Measurements from ENCODE around the gene SLC25A47.

Gene SLC25A47

DNA sequence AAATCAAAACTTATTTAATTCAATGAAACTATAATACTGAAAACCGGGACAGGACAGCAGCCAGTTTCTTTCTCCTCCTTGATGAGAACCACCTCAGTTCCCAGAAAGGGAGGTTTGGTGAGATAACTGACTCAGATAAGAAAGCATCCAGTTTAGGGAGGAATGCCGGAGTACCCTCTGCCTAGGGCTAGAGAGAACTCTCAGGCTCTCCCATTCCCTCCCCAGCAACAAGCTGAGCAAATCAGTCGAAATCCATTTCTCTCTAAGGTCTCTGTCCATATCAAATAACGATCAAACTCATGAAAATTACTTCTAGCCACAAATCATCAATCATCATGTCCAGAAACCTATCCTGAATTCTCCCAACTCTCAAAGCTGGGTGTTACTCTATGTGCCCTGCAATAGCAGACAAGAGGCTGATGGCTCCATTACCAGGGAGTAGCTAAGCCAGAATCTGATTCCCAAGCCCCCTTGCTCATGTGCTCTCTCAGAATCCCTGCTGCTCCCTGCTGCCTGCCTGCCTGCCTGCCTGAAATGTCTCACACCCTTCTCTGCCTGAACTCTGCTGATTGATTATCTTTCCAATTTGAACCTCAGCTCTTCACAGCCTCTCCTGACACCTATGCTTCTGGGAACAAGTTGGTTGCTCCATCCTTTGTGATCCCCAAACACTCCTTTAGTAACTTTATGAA, 49.4 kb downstream of the SLC25A47 start:
- H3K9me3 ChIP-seq (ENCODE audit: control insufficient read depth, insufficient read depth, low read length): no peaks in the 10 kb centered on the region
- H3K9ac ChIP-seq (ENCODE audit: low read depth, low read length): peak overlapping the region; percentile 29
- peaks cover 21% of the 10 kb centered on the region for H3K36me3 ChIP-seq (ENCODE audit: insufficient read depth, low read length)
- H3K4me1 ChIP-seq (ENCODE audit: insufficient read depth, low read length): peaks cover 22% of the 10 kb centered on the region

DNA sequence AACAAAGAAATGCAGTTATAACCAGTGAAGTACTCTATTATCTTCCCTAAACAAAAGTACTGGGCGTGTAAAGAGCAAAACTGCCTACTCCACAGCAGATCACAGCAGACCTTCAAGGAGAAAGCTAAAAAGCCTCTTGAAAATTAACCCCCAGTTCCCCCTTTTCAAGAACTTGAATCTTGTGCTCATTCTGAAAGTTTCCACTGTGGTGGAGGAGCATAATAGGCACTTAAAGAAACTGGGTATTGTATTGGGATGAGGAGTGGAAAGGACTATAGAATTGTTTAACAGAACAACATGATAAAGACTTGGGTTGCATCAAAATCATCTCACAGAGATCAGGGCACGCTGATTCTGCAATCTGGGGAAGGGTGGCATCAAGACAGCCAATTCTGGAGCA, 51.1 kb downstream of the SLC25A47 start:
- peak overlapping the region; percentile 93 for H3K9ac ChIP-seq (ENCODE audit: low read depth, low read length)
- no peaks in the 10 kb centered on the region for H3K9me3 ChIP-seq (ENCODE audit: control insufficient read depth, insufficient read depth, low read length)
- H3K36me3 ChIP-seq (ENCODE audit: insufficient read depth, low read length): peaks cover 8% of the 10 kb centered on the region
- H3K4me1 ChIP-seq (ENCODE audit: insufficient read depth, low read length): peaks cover 22% of the 10 kb centered on the region

DNA sequence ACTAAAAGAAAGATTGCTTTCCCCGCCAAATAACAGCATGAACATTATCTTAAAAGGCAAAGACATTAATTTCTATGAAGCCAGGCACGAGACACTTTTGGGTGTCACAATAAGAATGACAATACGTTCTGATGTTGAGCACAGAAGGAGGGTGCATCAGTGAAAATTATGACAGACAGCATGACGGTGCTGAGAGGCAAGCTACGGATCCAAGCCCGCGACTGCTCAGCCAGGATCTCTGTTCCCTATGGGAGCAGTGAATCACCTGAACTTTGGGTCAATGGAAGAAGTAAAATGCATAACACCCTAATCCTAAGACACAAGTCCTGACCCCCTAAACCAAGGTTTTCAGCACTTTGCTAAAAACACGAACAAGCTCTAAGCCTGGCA, 51.7 kb downstream of the SLC25A47 start:
- Histone ChIP-seq H3K4me1 (ENCODE audit: insufficient read depth, low read length) (peaks cover 22% of the 10 kb centered on the region), H3K36me3 (ENCODE audit: insufficient read depth, low read length) (peaks cover 6% of the 10 kb centered on the region), H3K9me3 (ENCODE audit: control insufficient read depth, insufficient read depth, low read length) (no peaks in the 10 kb centered on the region), H3K9ac (ENCODE audit: low read depth, low read length) (peak overlapping the region; percentile 93)

DNA sequence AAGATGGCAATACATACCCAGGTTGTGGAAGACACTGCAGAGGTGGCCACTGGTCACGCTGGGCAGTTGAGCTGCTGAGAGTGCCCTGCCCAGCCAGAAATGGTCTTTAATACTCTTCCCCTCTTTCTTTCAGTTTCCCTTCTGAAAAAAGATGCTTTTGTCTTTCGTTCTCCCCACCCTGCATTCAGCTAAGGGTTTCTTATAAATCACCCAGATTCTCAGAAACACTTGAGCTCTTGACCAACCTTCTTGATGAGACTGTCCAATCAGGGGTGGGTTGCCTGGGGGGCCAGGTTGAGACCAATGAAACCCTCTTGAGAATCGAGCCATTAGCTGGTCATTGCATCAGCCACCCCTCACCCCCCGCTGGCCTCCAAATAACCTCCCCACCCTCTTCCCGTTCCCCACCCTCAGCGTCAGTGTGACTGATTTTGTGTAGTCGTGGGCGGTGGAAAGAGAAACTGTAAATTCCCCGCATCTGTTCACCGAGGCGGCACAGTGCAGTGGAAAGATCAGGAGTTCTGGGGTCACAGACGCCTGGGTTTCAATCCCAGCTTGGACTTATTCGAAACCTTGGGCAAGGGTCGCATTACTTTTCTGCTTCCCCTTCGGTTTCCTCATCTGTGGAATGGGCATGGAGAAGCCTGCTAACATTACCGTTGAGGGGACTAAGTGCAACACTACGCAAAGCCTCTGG, 52.3 kb downstream of the SLC25A47 start:
- Histone ChIP-seq H3K4me1 (ENCODE audit: insufficient read depth, low read length) (peaks cover 22% of the 10 kb centered on the region), H3K9ac (ENCODE audit: low read depth, low read length) (peak overlapping the region; percentile 93), H3K36me3 (ENCODE audit: insufficient read depth, low read length) (peaks cover 1% of the 10 kb centered on the region; the same call in 1 of the 2 replicates), H3K9me3 (ENCODE audit: control insufficient read depth, insufficient read depth, low read length) (no peaks in the 10 kb centered on the region)

DNA sequence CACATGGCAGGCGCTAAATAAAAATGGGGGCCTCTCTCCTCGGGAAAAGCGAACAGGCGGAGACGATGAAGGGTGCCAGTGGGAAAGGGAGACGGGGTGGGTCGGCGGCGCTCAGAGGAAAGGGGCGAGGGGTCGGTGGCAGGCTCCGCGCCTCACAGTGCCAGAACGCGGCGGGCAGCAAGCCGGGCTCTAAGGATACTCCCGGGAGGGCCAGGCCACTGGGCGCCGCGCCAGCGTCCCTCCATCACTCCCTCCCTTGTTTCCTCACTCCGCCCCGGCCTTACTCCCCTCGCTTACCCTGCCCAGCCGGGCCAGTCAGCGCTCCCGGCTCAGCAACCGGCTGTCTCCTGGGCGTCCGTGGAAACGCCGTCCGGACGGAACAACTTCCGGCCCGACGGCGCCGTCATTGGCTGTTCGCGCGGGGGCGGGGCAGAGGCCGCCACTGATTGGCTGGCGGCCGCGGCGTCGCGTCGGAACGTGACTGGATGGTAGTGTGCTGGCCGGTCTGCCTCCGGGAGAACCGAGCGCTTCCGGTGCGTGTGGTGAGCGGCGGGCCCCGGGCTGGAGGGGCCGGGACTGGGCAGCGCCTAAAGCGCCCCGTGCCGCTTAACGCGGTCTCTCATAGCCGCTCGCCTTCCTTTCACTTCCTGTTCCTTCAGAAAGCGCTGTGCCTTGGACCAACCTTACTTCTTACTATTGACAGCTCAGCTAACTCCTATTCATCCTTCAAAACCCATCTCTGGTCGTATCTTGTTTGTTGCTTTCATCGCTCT, 53.0 kb downstream of the SLC25A47 start, which contains the start of gene WDR25:
Gene WDR25, plus strand, starts transcription at position 523 of the 773 bp plus-strand sequence.
- peak within 1 kb of the TSS; percentile 93 for H3K9ac ChIP-seq (ENCODE audit: low read depth, low read length)
- H3K36me3 ChIP-seq (ENCODE audit: insufficient read depth, low read length): no peaks in the 10 kb centered on the region
- no peaks in the 10 kb centered on the region for H3K9me3 ChIP-seq (ENCODE audit: control insufficient read depth, insufficient read depth, low read length)
- H3K4me1 ChIP-seq (ENCODE audit: insufficient read depth, low read length): peaks cover 22% of the 10 kb centered on the region

DNA sequence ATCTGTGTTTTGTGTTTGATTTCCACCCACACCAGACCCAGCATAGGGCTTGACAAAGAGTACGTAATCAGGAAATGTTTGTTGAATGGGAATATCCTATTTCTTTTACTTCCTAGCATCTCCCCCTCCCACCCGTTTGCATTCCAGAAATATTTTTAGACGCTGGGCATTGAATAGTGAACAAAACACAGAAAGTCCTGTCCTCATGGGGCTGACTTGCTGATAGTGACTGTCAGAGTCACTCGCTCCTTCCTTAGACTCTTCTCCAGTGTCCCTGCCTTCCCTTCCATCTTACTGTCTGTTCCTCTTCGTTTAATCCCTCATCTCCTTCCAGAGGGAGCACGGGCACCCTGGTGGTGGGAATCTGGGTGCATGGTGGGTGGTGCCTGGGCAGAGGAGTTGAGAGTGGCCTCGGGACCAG, 53.6 kb downstream of the SLC25A47 start:
- no peaks in the 10 kb centered on the region for H3K9me3 ChIP-seq (ENCODE audit: control insufficient read depth, insufficient read depth, low read length)
- no peaks in the 10 kb centered on the region for H3K36me3 ChIP-seq (ENCODE audit: insufficient read depth, low read length)
- H3K4me1 ChIP-seq (ENCODE audit: insufficient read depth, low read length): peaks cover 22% of the 10 kb centered on the region
- H3K9ac ChIP-seq (ENCODE audit: low read depth, low read length): peak overlapping the region; percentile 93

Data from ES-I3 (cell line).